Smooth muscle cell (in vitro differentiated cells): ENCODE data around the gene TRHDE. TPM values are rescaled to one million over a fixed set of nuclear protein-coding genes. Genes with fewer than 3 reads are reported as not detected.

Source experiments
- DNase-seq: peaks from one replicate; lab custom pipeline; 2025; ENCODE audit not compliant: unreplicated experiment; lab: John Stamatoyannopoulos, UW
- H2AFZ ChIP-seq: fragments of 200-600 bp; sonication (generic); 2 replicates; pipeline ENCODE4 v1.6.0; 2016; ENCODE audit warnings: antibody characterized with exemption, low read depth, mild to moderate bottlenecking
- H3F3A ChIP-seq: fragments of 200-600 bp; sonication (generic); 2 replicates; pipeline ENCODE4 v1.6.0; 2017; ENCODE audit warnings: antibody characterized with exemption, low read depth
- H3K27ac ChIP-seq: fragments of 200-600 bp; sonication (generic); 2 replicates; pipeline ENCODE4 v1.5.1; 2016; ENCODE audit warnings: low read depth, mild to moderate bottlenecking
- H3K27me3 ChIP-seq: fragments of 200-600 bp; sonication (generic); 2 replicates; pipeline ENCODE4 v1.6.1; 2016; ENCODE audit warnings: low read depth, mild to moderate bottlenecking
- H3K36me3 ChIP-seq: fragments of 200-600 bp; sonication (generic); 2 replicates; pipeline ENCODE4 v1.5.1; 2016; ENCODE audit warnings: low read depth
- H3K4me1 ChIP-seq: fragments of 200-600 bp; sonication (generic); 2 replicates; pipeline ENCODE4 v1.5.1; 2016; ENCODE audit warnings: low read depth
- H3K4me2 ChIP-seq: fragments of 200-600 bp; sonication (generic); 2 replicates; pipeline ENCODE4 v1.6.0; 2016; ENCODE audit warnings: mild to moderate bottlenecking
- H3K4me3 ChIP-seq: fragments of 200-600 bp; sonication (generic); 2 replicates; pipeline ENCODE4 v1.5.1; 2016; ENCODE audit warnings: mild to moderate bottlenecking
- H3K79me2 ChIP-seq: fragments of 200-600 bp; sonication (generic); 2 replicates; pipeline ENCODE4 v1.6.0; 2016; ENCODE audit warnings: low read depth, mild to moderate bottlenecking
- H3K9ac ChIP-seq: fragments of 200-600 bp; sonication (generic); 2 replicates; pipeline ENCODE4 v1.6.0; 2016; ENCODE audit warnings: low read depth
- H3K9me3 ChIP-seq: fragments of 200-600 bp; sonication (generic); replicated peaks from 2 replicates; pipeline ENCODE4 v1.5.1; 2016; ENCODE audit warnings: low read depth
- H4K20me1 ChIP-seq: fragments of 200-600 bp; sonication (generic); 2 replicates; pipeline ENCODE4 v1.6.0; 2016; ENCODE audit warnings: low read depth
- CTCF ChIP-seq: fragments of 200-600 bp; sonication (generic); IDR thresholded peaks from 2 replicates; pipeline ENCODE4 v1.5.1; 2017; ENCODE audit warnings: borderline replicate concordance, mild to moderate bottlenecking, antibody characterized with exemption; ENCODE audit not compliant: insufficient read depth, poor library complexity, severe bottlenecking
- WGBS: methylation state at CpG from one replicate; pipeline ENCODE4 v1.1.7; 2016; ENCODE audit warnings: low lambda C conversion rate; 5-methylcytosine and 5-hydroxymethylcytosine counted together
- polyA plus RNA-seq: library from polyadenylated mRNA; unstranded; fragments of >200 nt; fragmentation: Nextera tagmentation; extraction: Ambion mirVana; gene quantifications from 2 replicates; pipeline ENCODE4 v1.2.1, GENCODE V29; 2016
- total RNA-seq: library from RNA; depleted of rRNA; stranded (reverse); fragments of >200 nt; gene quantifications from 2 replicates; pipeline ENCODE4 v1.2.3, GENCODE V29; 2014

Gene TRHDE
- total and polyA plus RNA-seq, 2 experiments from 2014 or later, result 0.32 to 0.81 TPM

GRCh38 chr12:72311946-72312345, 39.8 kb downstream of the TRHDE start:
- peaks cover 7% of the 10 kb centered on the region for H3K4me1 ChIP-seq
- H3K4me2 ChIP-seq, result no peak overlapping the region
- H4K20me1 ChIP-seq, result no peaks in the 10 kb centered on the region
- H3K9me3 ChIP-seq, result no peaks in the 10 kb centered on the region
- H3F3A ChIP-seq, result no peaks in the 10 kb centered on the region
- no peaks in the 10 kb centered on the region for H3K27me3 ChIP-seq
- WGBS, result 87% methylated on average over 5 of the region's 5 CpGs
- H3K9ac ChIP-seq, result no peak overlapping the region
- TF ChIP-seq CTCF, result no peak
- H3K36me3 ChIP-seq, result no peaks in the 10 kb centered on the region
- H3K4me3 ChIP-seq, result no peak overlapping the region
- H2AFZ ChIP-seq, result no peak overlapping the region
- no peaks in the 10 kb centered on the region for H3K79me2 ChIP-seq
- no peak for DNase-seq
- H3K27ac ChIP-seq, result no peak overlapping the region

GRCh38 chr12:72313806-72314205, 41.6 kb downstream of the TRHDE start:
- no peaks in the 10 kb centered on the region for H3F3A ChIP-seq
- H3K79me2 ChIP-seq, result no peaks in the 10 kb centered on the region
- no peaks in the 10 kb centered on the region for H4K20me1 ChIP-seq
- peak overlapping the region; percentile 65 for H2AFZ ChIP-seq
- no peak for DNase-seq
- WGBS, result 29% methylated on average over 2 of the region's 2 CpGs
- TF ChIP-seq CTCF, result no peak
- no peak overlapping the region for H3K9ac ChIP-seq
- no peak overlapping the region for H3K27ac ChIP-seq
- peaks cover 7% of the 10 kb centered on the region for H3K4me1 ChIP-seq
- no peaks in the 10 kb centered on the region for H3K36me3 ChIP-seq
- no peaks in the 10 kb centered on the region for H3K9me3 ChIP-seq
- no peak overlapping the region for H3K4me2 ChIP-seq
- no peaks in the 10 kb centered on the region for H3K27me3 ChIP-seq
- H3K4me3 ChIP-seq, result no peak overlapping the region

- Histone ChIP-seq H4K20me1 (no peaks in the 10 kb centered on the region), H3K9me3 (no peaks in the 10 kb centered on the region), H3K4me2 (no peak overlapping the region), H3K79me2 (no peaks in the 10 kb centered on the region), H3K27ac (no peak overlapping the region), H3K4me1 (peaks cover 7% of the 10 kb centered on the region), H3K36me3 (no peaks in the 10 kb centered on the region), H3K4me3 (no peak overlapping the region), H3K27me3 (no peaks in the 10 kb centered on the region), H2AFZ (no peak overlapping the region), H3K9ac (no peak overlapping the region), H3F3A (no peaks in the 10 kb centered on the region)
- TF ChIP-seq CTCF, result no peak
- WGBS, result 99% methylated on average over 3 of the region's 3 CpGs
- DNase-seq, result no peak
These were observed 43.7 kb downstream of the TRHDE start for GRCh38 chr12:72315858-72316257.

GRCh38 chr12:72318341-72318740, 46.2 kb downstream of the TRHDE start:
- WGBS, result 94% methylated on average over 4 of the region's 4 CpGs
- no peak for DNase-seq
- Histone ChIP-seq H2AFZ (no peak overlapping the region), H3K4me2 (no peak overlapping the region), H3K36me3 (no peaks in the 10 kb centered on the region), H3K4me1 (peaks cover 7% of the 10 kb centered on the region), H3F3A (no peaks in the 10 kb centered on the region), H3K9me3 (no peaks in the 10 kb centered on the region), H3K9ac (no peak overlapping the region), H3K4me3 (no peak overlapping the region), H3K27me3 (no peaks in the 10 kb centered on the region), H4K20me1 (no peaks in the 10 kb centered on the region), H3K27ac (no peak overlapping the region), H3K79me2 (no peaks in the 10 kb centered on the region)
- TF ChIP-seq CTCF, result no peak
